LNCaP clone FGC (cell line): ENCODE results near the gene MAN1C1.

ENCODE experiments used
- DNase-seq: peaks from one replicate; pipeline ENCODE4 v3.0.0-alpha.2; 2011; ENCODE audit warnings: low read depth
- H3K4me3 ChIP-seq: 2 replicates; pipeline ENCODE4 v1.5.1; 2011; ENCODE audit warnings: mild to moderate bottlenecking, low read depth, low read length, control low read depth
- CTCF ChIP-seq: IDR thresholded peaks from 2 replicates; pipeline ENCODE4 v1.5.1; 2012; ENCODE audit warnings: mild to moderate bottlenecking; ENCODE audit not compliant: control insufficient read depth, insufficient read depth; ENCODE audit errors: extremely low read depth

The MAN1C1 gene

GRCh38 chr1:25610822-25611630 is 5.6 kb upstream of the MAN1C1 start:
- no peak for DNase-seq
- H3K4me3 ChIP-seq, result no peak overlapping the region
- no peak for TF ChIP-seq CTCF

GRCh38 chr1:25611843-25612242 is 4.7 kb upstream of the MAN1C1 start:
- no peak overlapping the region for H3K4me3 ChIP-seq

GRCh38 chr1:25612421-25612820 is 4.2 kb upstream of the MAN1C1 start:
- no peak for DNase-seq
- TF ChIP-seq CTCF, result no peak
- no peak overlapping the region for H3K4me3 ChIP-seq

More at GRCh38 chr1:25611843-25612242, 4.7 kb upstream of the MAN1C1 start:
- DNase-seq, result no peak
- no peak for TF ChIP-seq CTCF

- TF ChIP-seq CTCF, result no peak
- DNase-seq, result no peak
- H3K4me3 ChIP-seq, result no peak overlapping the region
Observed at GRCh38 chr1:25613091-25613490, 3.5 kb upstream of the MAN1C1 start.

- DNase-seq, result no peak
- no peak for TF ChIP-seq CTCF
- H3K4me3 ChIP-seq, result no peak overlapping the region
Observed at GRCh38 chr1:25614501-25615171, 2.0 kb upstream of the MAN1C1 start.

- no peak for TF ChIP-seq CTCF
- no peak for DNase-seq
- H3K4me3 ChIP-seq, result no peak overlapping the region
Observed at GRCh38 chr1:25615172-25615541, 1.4 kb upstream of the MAN1C1 start.

- no peak for TF ChIP-seq CTCF
- no peak overlapping the region for H3K4me3 ChIP-seq
- no peak for DNase-seq
Observed at GRCh38 chr1:25615563-25616094, 962 bp upstream of the MAN1C1 start.
